HepG2 (cell line): ENCODE data around the gene BRD3. TPM values are rescaled to one million over a fixed set of nuclear protein-coding genes. Genes with fewer than 3 reads are reported as not detected.

Experiments
- ATAC-seq: fragments of 200-7000 bp; cut with Tn5 transposase; 3 replicates; pipeline ENCODE4 v1.9.1; 2020; ENCODE audit warnings: mild to moderate bottlenecking, moderate library complexity
- BruUV-seq: library from RNA; stranded (reverse); fragments of 400-500 nt; replicated peaks from 2 replicates; lab custom pipeline; 2021; lab: Mats Ljungman, UMichigan
- CTCF ChIA-PET: fragments of 300-600 bp; formaldehyde crosslinking; extraction: SDS; loops from one replicate; lab custom pipeline; 2021; ENCODE audit warnings: low total read pairs, inconsistent platforms, low intra/inter-chr PET ratio; lab: Yijun Ruan, JAX
- POLR2A ChIA-PET: fragments of 350-600 bp; sonication (Branson Sonifier 250); formaldehyde crosslinking; loops from one replicate; lab custom pipeline; 2020; ENCODE audit warnings: antibody characterized with exemption, inconsistent platforms; lab: Yijun Ruan, JAX
- DNase-seq: peaks from one replicate; pipeline ENCODE4 v3.0.0-alpha.2; 2015; ENCODE audit warnings: low spot score
- FAIRE-seq: peaks from 3 replicates; lab custom pipeline; 2011; peaks lifted over from hg19 to GRCh38; lab: Jason Lieb, UNC
- H2AFZ ChIP-seq: one replicate; pipeline ENCODE4 v1.6.1; 2011; ENCODE audit warnings: low read length, inconsistent platforms
- H3K27ac ChIP-seq: fragments of 300-600 bp; 3 replicates; pipeline ENCODE4 v1.8.0; 2011; ENCODE audit warnings: mixed run types, mild to moderate bottlenecking, mixed read lengths, low read length, inconsistent platforms; ENCODE audit not compliant: insufficient read depth; ENCODE audit errors: extremely low read length
- H3K27me3 ChIP-seq, 2 experiments: fragments of 200-600 bp in 1 of 2; 2 replicates in 1 of 2; 3 replicates in 1 of 2; pipeline versions ENCODE4 v1.6.0 to v1.8.0; 2011; ENCODE audit warnings: low read length in 2 of 2, mild to moderate bottlenecking in 2 of 2, moderate library complexity in 2 of 2, inconsistent platforms in 1 of 2; ENCODE audit not compliant: insufficient read depth in 2 of 2, control insufficient read depth in 1 of 2
- H3K36me3 ChIP-seq, 2 experiments: fragments of 200-600 bp in 1 of 2; replicated peaks in 1 of 2; 2 replicates in 1 of 2; 3 replicates in 1 of 2; pipeline versions ENCODE4 v1.5.1 to v1.8.0; 2011; ENCODE audit warnings: low read length in 2 of 2, inconsistent platforms in 1 of 2; ENCODE audit not compliant: insufficient read depth in 2 of 2, control insufficient read depth in 1 of 2
- H3K4me1 ChIP-seq: 2 replicates; pipeline ENCODE4 v1.5.1; 2012; ENCODE audit warnings: low read length, inconsistent platforms; ENCODE audit not compliant: insufficient read depth
- H3K4me2 ChIP-seq: 2 replicates; pipeline ENCODE4 v1.6.0; 2011; ENCODE audit warnings: low read depth, low read length, inconsistent platforms
- H3K4me3 ChIP-seq, 3 experiments: fragments of 200-600 bp in 1 of 3; sonication (generic), shearing (Covaris generic) in 1 of 3; replicated peaks in 1 of 3; 2 replicates each; pipeline ENCODE4 v1.5.1; 2011 to 2016; ENCODE audit warnings: low read length in 3 of 3, inconsistent platforms in 2 of 3, low read depth in 2 of 3, mild to moderate bottlenecking in 2 of 3, control low read depth in 1 of 3, mixed read lengths in 1 of 3; ENCODE audit not compliant: insufficient read depth in 1 of 3
- H3K79me2 ChIP-seq: one replicate; pipeline ENCODE4 v1.6.1; 2011; ENCODE audit warnings: low read length, inconsistent platforms; ENCODE audit not compliant: insufficient read depth
- H3K9ac ChIP-seq: 2 replicates; pipeline ENCODE4 v1.6.0; 2011; ENCODE audit warnings: mild to moderate bottlenecking, low read depth, low read length, inconsistent platforms; ENCODE audit not compliant: insufficient read depth
- H3K9me3 ChIP-seq: 2 replicates; pipeline ENCODE4 v1.5.1; 2012; ENCODE audit warnings: mild to moderate bottlenecking, low read length
- H4K20me1 ChIP-seq: 2 replicates; pipeline ENCODE4 v1.6.0; 2011; ENCODE audit warnings: inconsistent platforms, mild to moderate bottlenecking, low read length, moderate library complexity; ENCODE audit not compliant: insufficient read depth
- AGO2 ChIP-seq: fragments of 200-400 bp; formaldehyde crosslinking; optimal IDR thresholded peaks from 2 replicates; pipeline ENCODE3; 2017; ENCODE audit warnings: mild to moderate bottlenecking, low read depth, low read length, moderate library complexity
- HMG20A ChIP-seq: IDR thresholded peaks from 2 replicates; pipeline ENCODE4 v1.6.1; 2016; ENCODE audit warnings: borderline replicate concordance
- MLXIP ChIP-seq: sonication (generic); formaldehyde crosslinking; IDR thresholded peaks from 2 replicates; pipeline ENCODE4 v1.9.0; 2021; ENCODE audit warnings: missing genetic modification reagents, borderline replicate concordance
- MXD3 ChIP-seq: IDR thresholded peaks from 2 replicates; pipeline ENCODE4 v1.6.1; 2016; ENCODE audit warnings: mild to moderate bottlenecking, missing biosample characterization, missing genetic modification reagents
- RBAK ChIP-seq: sonication (generic); formaldehyde crosslinking; IDR thresholded peaks from 2 replicates; pipeline ENCODE4 v1.5.1; 2020; ENCODE audit warnings: mild to moderate bottlenecking, missing genetic modification reagents
- RBFOX2 ChIP-seq: fragments of 200-400 bp; formaldehyde crosslinking; IDR thresholded peaks from 2 replicates; pipeline ENCODE4 v1.6.1; 2017; ENCODE audit warnings: low read depth, mild to moderate bottlenecking, low read length
- RXRB ChIP-seq: IDR thresholded peaks from 2 replicates; pipeline ENCODE4 v1.6.1; 2016; ENCODE audit warnings: borderline replicate concordance, missing genetic modification reagents, missing compliant biosample characterization
- TARDBP ChIP-seq: sonication (generic); formaldehyde crosslinking; IDR thresholded peaks from 2 replicates; pipeline ENCODE4 v1.8.0; 2022; ENCODE audit warnings: mild to moderate bottlenecking, missing genetic modification reagents
- ZBTB14 ChIP-seq: sonication (generic); formaldehyde crosslinking; IDR thresholded peaks from 2 replicates; pipeline ENCODE4 v1.4.0; 2020; ENCODE audit warnings: missing genetic modification reagents
- ZNF30 ChIP-seq: sonication (generic); formaldehyde crosslinking; IDR thresholded peaks from 2 replicates; pipeline ENCODE4 v1.5.0; 2020; ENCODE audit warnings: mild to moderate bottlenecking, missing genetic modification reagents
- ZSCAN30 ChIP-seq: sonication (generic); formaldehyde crosslinking; IDR thresholded peaks from 2 replicates; pipeline ENCODE4 v1.5.0; 2020; ENCODE audit warnings: mild to moderate bottlenecking, missing genetic modification reagents
- WGBS: methylation state at CpG from one replicate; pipeline ENCODE4 v1.1.6; 2017; ENCODE audit warnings: low lambda C conversion rate; 5-methylcytosine and 5-hydroxymethylcytosine counted together
- in situ Hi-C: cut with HindIII; loops from 2 replicates; pipeline ENCODE4 v1.10.0; 2017; ENCODE audit warnings: low pct_unique_long_range_greater_than_20kb; ENCODE audit not compliant: extremely low pct_ligation_motif_present
- intact Hi-C: fragments of 100-400 bp; cut with micrococcal nuclease; formaldehyde crosslinking; loops from one replicate; pipeline ENCODE4 v1.10.0; 2022; ENCODE audit not compliant: unreplicated experiment
- polyA plus RNA-seq, 8 experiments: library from polyadenylated mRNA; depleted of rRNA in 3 of 8; stranded (reverse) in 7 of 8; unstranded in 1 of 8; fragments of >200 nt; fragmentation: Illumina TruSeq in 4 of 8; extraction: Trizol in 4 of 8; gene quantifications; 2 replicates each; pipeline versions ENCODE4 v1.2.1 to v1.2.3, GENCODE V29; 2011 to 2016; ENCODE audit warnings: low read depth in 4 of 8, missing spikeins in 1 of 8, mixed read lengths in 1 of 8; ENCODE audit not compliant: insufficient read depth in 1 of 8
- total RNA-seq, 5 experiments: library from RNA; depleted of rRNA; stranded (reverse); fragments of >200 nt; fragmentation: Illumina TruSeq; extraction: Trizol; gene quantifications; 2 replicates each; pipeline ENCODE4 v1.2.3, GENCODE V29; 2016; ENCODE audit warnings: low read depth in 1 of 5

The BRD3 gene
- total and polyA plus RNA-seq, 2 of the 13 experiments (the other 11 are each of a cell fraction or from before 2014, with no cell fraction given) = 5.9 to 12.9 TPM

GRCh38 chr9:133981958-133982681, 85.7 kb downstream of the BRD3 start (continued):
- TF ChIP-seq TARDBP (CRISPR knock-in tag) (no peak), RBFOX2 (0 out of 2 replicates have a peak, but pooled peaks have one; percentile 32), MXD3 (CRISPR knock-in tag) (no peak), AGO2 (peak; percentile 15), RXRB (CRISPR knock-in tag) (no peak)

GRCh38 chr9:133981589-133981957, 86.3 kb downstream of the BRD3 start:
- in situ Hi-C loops = no loop called here
- FAIRE-seq = no peak
- intact Hi-C loops = no loop called here
- H3K79me2 ChIP-seq = peaks cover 95% of the 10 kb centered on the region
- CTCF ChIA-PET = no interaction called here
- TF ChIP-seq ZBTB14 (CRISPR knock-in tag) (no peak), HMG20A (CRISPR knock-in tag) (no peak), ZSCAN30 (CRISPR knock-in tag) (no peak), MLXIP (no peak), RBAK (CRISPR knock-in tag) (no peak), ZNF30 (CRISPR knock-in tag) (no peak)
- no peak overlapping the region for H2AFZ ChIP-seq
- no peaks in the 10 kb centered on the region for H3K27me3 ChIP-seq
- H3K9me3 ChIP-seq = no peaks in the 10 kb centered on the region
- ATAC-seq = no peak
- no peak for DNase-seq
- H3K4me2 ChIP-seq = no peak overlapping the region
- POLR2A ChIA-PET = interaction anchor here (3.3 kb wide), 1 partner anchor 8 kb away, joined by 24 read pairs; no protein-coding TSS in a partner anchor
- H3K9ac ChIP-seq = no peak overlapping the region
- BruUV-seq = no TSS peak
- H3K27ac ChIP-seq = peak overlapping the region; percentile 20
- peaks cover 66% of the 10 kb centered on the region for H3K4me1 ChIP-seq
- peaks cover 4 to 17% of the 10 kb centered on the region in 2 experiments; a peak in 4 of 5 replicates for H3K36me3 ChIP-seq
- H3K4me3 ChIP-seq = no peak overlapping the region
- 90% methylated on average over 13 of the region's 14 CpGs for WGBS
- peaks cover 20% of the 10 kb centered on the region for H4K20me1 ChIP-seq
